ENCODE results near the gene ABCG1. TPM values are rescaled to one million over a fixed set of nuclear protein-coding genes. Genes with fewer than 3 reads are reported as not detected.

Gene ABCG1
- total RNA-seq, 1 experiment from 2014 or later: 5.6 TPM

GRCh38 chr21:42237577-42237976, 18.6 kb downstream of the ABCG1 start:
- Histone ChIP-seq H3K9me3 (ENCODE audit: insufficient read depth, low read depth) (no peaks in the 10 kb centered on the region), H3K36me3 (ENCODE audit: low read depth) (no peaks in the 10 kb centered on the region), H3K9me2 (ENCODE audit: insufficient read depth) (no peaks in the 10 kb centered on the region), H3K4me2 (no peak overlapping the region), H3K79me2 (ENCODE audit: low read depth) (no peaks in the 10 kb centered on the region), H3K4me3 (no peak overlapping the region), H4K20me1 (ENCODE audit: insufficient read depth) (no peaks in the 10 kb centered on the region), H3F3A (ENCODE audit: insufficient read depth, low read depth) (peaks cover 10% of the 10 kb centered on the region; the same call in 1 of the 2 replicates), H3K4me1 (replicated peaks; ENCODE audit: insufficient read depth) (peaks cover 36% of the 10 kb centered on the region), H2AFZ (no peak overlapping the region), H3K27ac (no peak overlapping the region), H3K27me3 (ENCODE audit: insufficient read depth, low read depth) (no peaks in the 10 kb centered on the region)
- no TSS peak for BruUV-seq (replicated peaks)
- intact Hi-C loops (cut with micrococcal nuclease; ENCODE audit: unreplicated experiment): no loop called here
- no peak for TF ChIP-seq EZH2 (IDR thresholded peaks at IDR 0.05; ENCODE audit: low read depth)
- no peak for TF ChIP-seq CTCF (conservative IDR thresholded peaks at IDR 0.05)
- ChIA-PET POLR2A (ENCODE audit: unreplicated experiment) (no interaction called here), CTCF (no interaction called here)
- DNase-seq: no peak

- Histone ChIP-seq H3F3A (ENCODE audit: insufficient read depth, low read depth) (peaks cover 10% of the 10 kb centered on the region; the same call in 1 of the 2 replicates), H3K27me3 (ENCODE audit: insufficient read depth, low read depth) (no peaks in the 10 kb centered on the region), H4K20me1 (ENCODE audit: insufficient read depth) (no peaks in the 10 kb centered on the region), H2AFZ (no peak overlapping the region), H3K9me3 (ENCODE audit: insufficient read depth, low read depth) (no peaks in the 10 kb centered on the region), H3K9me2 (ENCODE audit: insufficient read depth) (no peaks in the 10 kb centered on the region), H3K4me2 (no peak overlapping the region), H3K4me1 (replicated peaks; ENCODE audit: insufficient read depth) (peaks cover 29% of the 10 kb centered on the region), H3K79me2 (ENCODE audit: low read depth) (no peaks in the 10 kb centered on the region), H3K27ac (no peak overlapping the region), H3K4me3 (no peak overlapping the region), H3K36me3 (ENCODE audit: low read depth) (no peaks in the 10 kb centered on the region)
- intact Hi-C loops (cut with micrococcal nuclease; ENCODE audit: unreplicated experiment): no loop called here
- CTCF ChIA-PET: interaction anchor here (0.5 kb wide), 1 partner anchor 67 kb away, joined by 4 read pairs; no protein-coding TSS in a partner anchor
- DNase-seq: peak in 1 of 2 experiments; percentile 36
- TF ChIP-seq EZH2 (IDR thresholded peaks at IDR 0.05; ENCODE audit: low read depth): no peak
- TF ChIP-seq CTCF (conservative IDR thresholded peaks at IDR 0.05): no peak
- POLR2A ChIA-PET (ENCODE audit: unreplicated experiment): no interaction called here
- no TSS peak for BruUV-seq (replicated peaks)
Observed at GRCh38 chr21:42238185-42238934, 19.4 kb downstream of the ABCG1 start.

GRCh38 chr21:42239556-42239955, 20.6 kb downstream of the ABCG1 start:
- H3K27ac ChIP-seq: no peak overlapping the region
- H3F3A ChIP-seq (ENCODE audit: insufficient read depth, low read depth): no peaks in the 10 kb centered on the region
- peaks cover 17% of the 10 kb centered on the region for H3K4me1 ChIP-seq (replicated peaks; ENCODE audit: insufficient read depth)
- H3K27me3 ChIP-seq (ENCODE audit: insufficient read depth, low read depth): no peaks in the 10 kb centered on the region
- H3K4me2 ChIP-seq: no peak overlapping the region
- BruUV-seq (replicated peaks): no TSS peak
- intact Hi-C loops (cut with micrococcal nuclease; ENCODE audit: unreplicated experiment): no loop called here
- H4K20me1 ChIP-seq (ENCODE audit: insufficient read depth): no peaks in the 10 kb centered on the region
- H3K79me2 ChIP-seq (ENCODE audit: low read depth): no peaks in the 10 kb centered on the region
- no peaks in the 10 kb centered on the region for H3K9me3 ChIP-seq (ENCODE audit: insufficient read depth, low read depth)
- ChIA-PET CTCF (no interaction called here), POLR2A (ENCODE audit: unreplicated experiment) (no interaction called here)
- TF ChIP-seq CTCF (conservative IDR thresholded peaks at IDR 0.05): no peak
- no peak for TF ChIP-seq EZH2 (IDR thresholded peaks at IDR 0.05; ENCODE audit: low read depth)
- H3K9me2 ChIP-seq (ENCODE audit: insufficient read depth): no peaks in the 10 kb centered on the region
- H2AFZ ChIP-seq: no peak overlapping the region
- DNase-seq: no peak
- H3K4me3 ChIP-seq: no peak overlapping the region
- H3K36me3 ChIP-seq (ENCODE audit: low read depth): no peaks in the 10 kb centered on the region
